Activated T-helper 17 cell treated with anti-CD3 and anti-CD28 coated beads, Interleukin-2, amount 50 U/mL, for 72 hours (primary cell): ENCODE data around the gene NSUN7. TPM values are rescaled to one million over a fixed set of nuclear protein-coding genes. Genes with fewer than 3 reads are reported as not detected.

ENCODE experiments used
- ATAC-seq: fragments of 150-1000 bp; cut with Tn5 transposase; replicated peaks from 2 replicates; pipeline ENCODE4 v1.10.0; 2021; ENCODE audit warnings: mild to moderate bottlenecking, moderate library complexity
- H3K27ac Mint-ChIP-seq: one replicate; pipeline ENCODE4 v1.8.0; 2022; ENCODE audit warnings: mixed read lengths
- H3K27me3 Mint-ChIP-seq: one replicate; pipeline ENCODE4 v1.8.0; 2022; ENCODE audit warnings: mixed read lengths
- H3K36me3 Mint-ChIP-seq: one replicate; pipeline ENCODE4 v1.8.0; 2022; ENCODE audit warnings: low read depth, mild to moderate bottlenecking, mixed read lengths
- H3K4me1 Mint-ChIP-seq: one replicate; pipeline ENCODE4 v1.8.0; 2022; ENCODE audit warnings: mixed read lengths
- H3K4me3 Mint-ChIP-seq: one replicate; pipeline ENCODE4 v1.8.0; 2022; ENCODE audit warnings: mild to moderate bottlenecking, mixed read lengths
- H3K9me3 Mint-ChIP-seq: one replicate; pipeline ENCODE4 v1.8.0; 2022; ENCODE audit warnings: mixed read lengths
- total RNA-seq, 2 donors: library from RNA; stranded (reverse); gene quantifications; one replicate each; pipeline ENCODE4 v1.2.3, GENCODE V29; 2022

Gene NSUN7
- total RNA-seq, 2 donors from 2014 or later, result 0.50 TPM; not detected in 1

DNA sequence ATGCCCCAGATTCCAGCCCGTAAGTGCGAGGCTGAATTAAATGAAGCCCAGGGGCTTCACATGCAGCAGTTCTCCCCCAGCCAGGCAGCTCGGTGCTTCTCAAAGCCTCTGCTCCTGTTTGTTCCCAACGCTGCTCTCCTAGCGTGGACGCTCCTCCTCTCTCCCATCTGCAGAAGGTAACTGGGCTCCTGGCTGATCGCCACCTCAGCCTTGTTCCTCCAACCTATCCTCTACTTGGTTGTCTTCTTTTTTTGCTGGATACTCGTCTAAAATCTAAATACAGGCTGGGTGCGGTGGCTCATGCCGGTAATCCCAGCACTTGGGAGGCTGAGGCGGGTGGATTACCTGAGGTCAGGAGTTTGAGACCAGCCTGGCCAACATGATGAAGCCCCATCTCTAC is 70.3 kb downstream of the NSUN7 start:
- no peak overlapping the region for H3K27ac Mint-ChIP-seq
- no peaks in the 10 kb centered on the region for H3K4me1 Mint-ChIP-seq
- ATAC-seq, result no peak
- no peaks in the 10 kb centered on the region for H3K9me3 Mint-ChIP-seq
- no peaks in the 10 kb centered on the region for H3K36me3 Mint-ChIP-seq
- no peak overlapping the region for H3K4me3 Mint-ChIP-seq
- peaks cover 3% of the 10 kb centered on the region for H3K27me3 Mint-ChIP-seq

DNA sequence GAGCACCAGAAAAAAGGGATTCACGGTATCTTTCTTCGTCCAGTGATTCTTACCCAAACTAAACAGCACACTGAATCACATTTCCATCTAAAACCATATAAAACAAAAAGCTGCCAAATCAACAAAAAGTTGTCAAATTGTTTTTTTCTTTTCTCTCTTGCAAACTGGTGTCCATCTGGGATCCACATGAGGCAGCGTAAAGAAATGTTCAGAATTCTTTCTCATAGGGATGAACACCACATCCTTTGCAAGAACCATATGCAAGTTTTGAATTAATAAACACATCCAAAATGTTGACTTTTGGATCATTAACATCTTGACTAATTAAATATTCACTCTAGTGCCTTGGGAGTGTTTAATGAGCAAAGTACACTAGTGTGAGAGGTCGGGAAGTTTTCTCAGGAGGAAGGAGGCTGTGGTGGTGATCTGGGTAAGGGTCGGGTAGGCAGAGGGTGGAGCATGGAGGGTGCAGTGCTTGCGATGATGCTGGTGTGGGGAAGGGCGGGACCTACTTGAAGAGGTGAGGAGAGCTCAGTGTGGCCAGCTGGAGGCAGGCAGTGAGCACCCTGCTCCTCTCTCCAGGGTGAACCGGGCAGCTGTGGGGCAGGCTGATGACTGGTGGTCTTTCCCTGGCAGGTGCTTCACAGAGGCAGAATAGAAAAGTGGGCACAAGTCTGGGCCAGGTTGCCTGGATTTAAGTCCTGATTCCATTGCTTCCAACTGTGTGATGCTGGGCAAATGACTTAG is 72.8 kb downstream of the NSUN7 start:
- Mint-ChIP-seq H3K4me3 (no peak overlapping the region), H3K36me3 (no peaks in the 10 kb centered on the region), H3K4me1 (no peaks in the 10 kb centered on the region), H3K9me3 (no peaks in the 10 kb centered on the region), H3K27me3 (peaks cover 3% of the 10 kb centered on the region), H3K27ac (no peak overlapping the region)
- ATAC-seq, result no peak

GRCh38 chr4:40825014-40825838 is 75.5 kb downstream of the NSUN7 start:
- Mint-ChIP-seq H3K9me3 (peaks cover 5% of the 10 kb centered on the region), H3K36me3 (no peaks in the 10 kb centered on the region), H3K27ac (no peak overlapping the region), H3K4me1 (peaks cover 6% of the 10 kb centered on the region), H3K4me3 (no peak overlapping the region), H3K27me3 (peaks cover 12% of the 10 kb centered on the region)
- ATAC-seq, result no peak

GRCh38 chr4:40826821-40827220 is 77.1 kb downstream of the NSUN7 start:
- H3K4me1 Mint-ChIP-seq, result peaks cover 6% of the 10 kb centered on the region
- H3K27ac Mint-ChIP-seq, result no peak overlapping the region
- H3K4me3 Mint-ChIP-seq, result no peak overlapping the region
- peaks cover 5% of the 10 kb centered on the region for H3K9me3 Mint-ChIP-seq
- H3K27me3 Mint-ChIP-seq, result peaks cover 12% of the 10 kb centered on the region
- no peak for ATAC-seq
- no peaks in the 10 kb centered on the region for H3K36me3 Mint-ChIP-seq

DNA sequence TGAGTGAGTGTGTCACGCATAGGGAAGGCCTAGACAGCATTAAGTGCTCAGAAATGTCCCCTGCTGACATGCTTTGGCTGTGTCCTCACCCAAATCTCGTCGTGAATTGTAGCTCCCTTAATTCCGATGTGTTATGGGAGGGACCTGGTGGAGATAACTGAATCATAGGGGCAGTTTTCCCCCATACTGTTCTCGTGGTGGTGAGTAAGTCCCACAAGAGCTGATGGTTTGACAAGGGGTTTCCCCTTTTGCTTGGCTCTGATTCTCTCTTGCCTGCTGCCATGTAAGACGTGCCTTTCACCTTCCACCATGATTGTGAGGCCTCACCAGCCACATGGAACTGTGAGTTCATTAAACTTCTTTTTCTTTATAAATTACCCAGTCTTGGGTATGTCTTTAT is 78.0 kb downstream of the NSUN7 start:
- peaks cover 5% of the 10 kb centered on the region for H3K9me3 Mint-ChIP-seq
- H3K27me3 Mint-ChIP-seq, result peaks cover 9% of the 10 kb centered on the region
- peaks cover 6% of the 10 kb centered on the region for H3K4me1 Mint-ChIP-seq
- peak; percentile 85 for ATAC-seq
- peak overlapping the region; percentile 6 for H3K4me3 Mint-ChIP-seq
- no peaks in the 10 kb centered on the region for H3K36me3 Mint-ChIP-seq
- H3K27ac Mint-ChIP-seq, result peak overlapping the region; percentile 8

GRCh38 chr4:40828661-40829060 is 78.9 kb downstream of the NSUN7 start:
- ATAC-seq, result no peak
- no peak overlapping the region for H3K4me3 Mint-ChIP-seq
- no peaks in the 10 kb centered on the region for H3K36me3 Mint-ChIP-seq
- H3K4me1 Mint-ChIP-seq, result peaks cover 6% of the 10 kb centered on the region
- H3K9me3 Mint-ChIP-seq, result peaks cover 5% of the 10 kb centered on the region
- no peak overlapping the region for H3K27ac Mint-ChIP-seq
- H3K27me3 Mint-ChIP-seq, result peaks cover 9% of the 10 kb centered on the region

DNA sequence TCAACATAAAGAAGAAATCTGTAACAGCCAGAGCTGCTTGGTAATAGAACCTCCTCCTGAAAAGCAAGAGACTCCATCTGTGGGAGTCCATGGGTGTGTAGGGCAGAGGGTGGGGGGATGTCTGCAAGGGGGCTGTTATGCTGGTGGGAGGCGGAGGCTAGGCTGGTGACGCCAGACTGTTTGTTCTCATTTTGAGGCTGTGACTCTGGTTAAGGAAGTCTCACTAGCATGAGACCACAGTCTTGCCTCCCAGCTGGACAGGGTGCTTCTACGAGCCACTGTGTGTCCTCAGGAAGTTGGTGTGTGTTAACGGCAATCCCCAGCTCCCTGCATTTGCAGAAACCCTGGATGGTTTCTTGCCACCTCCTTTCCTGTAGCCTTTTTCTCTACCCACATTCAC is 79.8 kb downstream of the NSUN7 start:
- Mint-ChIP-seq H3K27ac (no peak overlapping the region), H3K27me3 (peaks cover 9% of the 10 kb centered on the region), H3K4me3 (no peak overlapping the region), H3K4me1 (peaks cover 6% of the 10 kb centered on the region), H3K36me3 (no peaks in the 10 kb centered on the region), H3K9me3 (peaks cover 5% of the 10 kb centered on the region)
- ATAC-seq, result no peak

DNA sequence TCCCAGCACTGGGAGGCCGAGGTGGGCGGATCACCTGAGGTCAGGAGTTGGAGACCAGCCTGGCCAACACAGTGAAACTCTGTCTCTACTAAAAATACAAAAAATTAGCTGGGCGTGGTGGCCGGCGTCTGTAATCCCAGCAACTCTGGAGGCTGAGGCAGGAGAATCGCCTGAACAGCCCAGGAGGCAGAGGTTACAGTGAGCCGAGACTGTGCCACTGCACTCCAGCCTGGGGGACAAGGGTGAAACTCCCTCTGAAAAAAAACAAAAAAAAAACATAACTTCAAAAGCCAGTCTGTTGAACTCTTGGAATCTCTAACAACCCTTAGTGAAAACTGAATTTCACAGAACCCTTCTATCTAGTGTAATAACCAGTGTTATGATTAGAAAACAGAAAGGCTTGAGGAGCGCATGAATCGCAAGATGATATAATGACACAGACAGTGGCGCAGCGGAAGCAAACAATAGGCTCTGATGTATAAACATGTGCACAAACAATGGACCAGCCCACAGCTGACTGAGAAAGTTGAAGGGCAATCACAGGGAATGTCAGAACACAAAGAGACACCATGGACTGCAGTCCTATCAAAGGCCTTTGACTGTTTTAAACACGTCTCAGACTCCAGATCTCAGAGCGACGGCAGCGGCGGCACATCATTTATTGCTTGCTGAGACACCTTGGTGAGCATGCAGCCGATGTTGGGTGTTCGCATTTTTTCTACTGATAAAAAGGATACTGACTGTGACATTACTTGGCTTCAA is 81.6 kb downstream of the NSUN7 start:
- Mint-ChIP-seq H3K4me1 (peaks cover 6% of the 10 kb centered on the region), H3K36me3 (no peaks in the 10 kb centered on the region), H3K9me3 (peaks cover 5% of the 10 kb centered on the region), H3K27ac (no peak overlapping the region), H3K27me3 (peaks cover 9% of the 10 kb centered on the region), H3K4me3 (no peak overlapping the region)
- ATAC-seq, result no peak

DNA sequence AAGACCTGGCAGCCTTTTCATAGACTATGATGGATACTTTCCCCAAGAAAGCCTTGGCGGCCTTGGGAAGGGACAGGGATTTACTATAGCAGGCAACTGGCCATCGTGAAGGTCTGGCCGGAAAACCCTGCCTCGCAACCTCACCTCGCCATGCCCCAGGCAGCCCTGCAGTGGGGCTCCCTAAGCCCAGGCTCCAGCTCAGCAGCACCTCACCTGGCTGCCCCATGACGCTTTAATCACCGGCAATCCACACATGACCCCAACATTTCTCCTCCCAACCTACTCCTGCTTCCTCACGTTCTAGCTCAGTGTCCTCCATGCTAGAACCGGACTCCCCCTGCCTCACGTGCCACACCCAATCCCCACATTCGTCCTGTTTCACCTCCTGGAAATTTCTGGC is 82.4 kb downstream of the NSUN7 start:
- Mint-ChIP-seq H3K36me3 (no peaks in the 10 kb centered on the region), H3K4me1 (peaks cover 6% of the 10 kb centered on the region), H3K9me3 (peaks cover 5% of the 10 kb centered on the region), H3K4me3 (no peak overlapping the region), H3K27me3 (peaks cover 9% of the 10 kb centered on the region), H3K27ac (no peak overlapping the region)
- ATAC-seq, result no peak

DNA sequence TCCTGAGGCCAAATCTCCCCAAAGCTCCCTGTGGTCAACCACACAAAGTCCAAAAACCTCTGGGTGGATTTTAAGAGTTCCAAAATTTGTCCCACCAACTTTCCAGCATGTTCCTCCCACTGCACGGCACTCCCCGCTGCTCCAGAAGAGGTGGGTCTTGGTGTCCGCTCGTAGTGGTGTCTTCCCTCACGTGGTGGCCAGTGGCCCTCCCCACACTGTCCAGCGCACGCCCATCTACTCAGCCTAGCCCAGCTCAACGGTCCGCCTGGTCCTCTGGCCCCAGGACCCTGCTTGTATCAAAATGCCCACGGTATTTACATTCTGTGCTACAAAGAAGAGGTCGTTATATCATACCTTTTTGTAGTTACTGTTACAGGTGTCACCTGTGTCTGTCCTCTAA is 83.5 kb downstream of the NSUN7 start:
- peaks cover 3% of the 10 kb centered on the region for H3K4me1 Mint-ChIP-seq
- H3K4me3 Mint-ChIP-seq, result no peak overlapping the region
- H3K9me3 Mint-ChIP-seq, result peaks cover 2% of the 10 kb centered on the region
- H3K36me3 Mint-ChIP-seq, result no peaks in the 10 kb centered on the region
- no peak for ATAC-seq
- H3K27ac Mint-ChIP-seq, result no peak overlapping the region
- peaks cover 9% of the 10 kb centered on the region for H3K27me3 Mint-ChIP-seq

- Mint-ChIP-seq H3K9me3 (no peaks in the 10 kb centered on the region), H3K36me3 (no peaks in the 10 kb centered on the region), H3K4me3 (no peak overlapping the region), H3K27me3 (no peaks in the 10 kb centered on the region), H3K27ac (no peak overlapping the region), H3K4me1 (no peaks in the 10 kb centered on the region)
- no peak for ATAC-seq
Measured at GRCh38 chr4:40837094-40837870, 87.5 kb downstream of the NSUN7 start.

GRCh38 chr4:40838742-40839141 is 89.0 kb downstream of the NSUN7 start:
- Mint-ChIP-seq H3K27me3 (no peaks in the 10 kb centered on the region), H3K4me3 (no peak overlapping the region), H3K9me3 (no peaks in the 10 kb centered on the region), H3K36me3 (no peaks in the 10 kb centered on the region), H3K4me1 (no peaks in the 10 kb centered on the region), H3K27ac (no peak overlapping the region)
- ATAC-seq, result no peak

- Mint-ChIP-seq H3K4me1 (no peaks in the 10 kb centered on the region), H3K27ac (no peak overlapping the region), H3K4me3 (no peak overlapping the region), H3K36me3 (no peaks in the 10 kb centered on the region), H3K27me3 (no peaks in the 10 kb centered on the region), H3K9me3 (no peaks in the 10 kb centered on the region)
- no peak for ATAC-seq
Measured at GRCh38 chr4:40840255-40840984, 90.7 kb downstream of the NSUN7 start.
